H9 (cell line): Measurements from ENCODE around the gene MMP24OS. TPM values are rescaled to one million over a fixed set of nuclear protein-coding genes. Genes with fewer than 3 reads are reported as not detected.

ENCODE experiments used
- DNase-seq: peaks from one replicate; pipeline ENCODE4 v3.0.0-alpha.2; 2017
- H2AFZ ChIP-seq: one replicate; pipeline ENCODE4 v1.6.1; 2013; ENCODE audit warnings: mild to moderate bottlenecking, low read length, control low read depth, moderate library complexity
- H2AK5ac ChIP-seq: 2 replicates; pipeline ENCODE4 v1.6.1; 2013; ENCODE audit warnings: low read length, control low read depth, mixed read lengths; ENCODE audit not compliant: insufficient read length
- H2BK120ac ChIP-seq: one replicate; pipeline ENCODE4 v1.6.1; 2013; ENCODE audit warnings: low read depth, mild to moderate bottlenecking, low read length, control low read depth, inconsistent platforms; ENCODE audit not compliant: poor library complexity, severe bottlenecking
- H2BK12ac ChIP-seq: 2 replicates; pipeline ENCODE4 v1.6.1; 2013; ENCODE audit warnings: low read length, control low read depth, mixed read lengths, low read depth; ENCODE audit not compliant: insufficient read length
- H2BK15ac ChIP-seq: 2 replicates; pipeline ENCODE4 v1.6.1; 2013; ENCODE audit warnings: low read depth, low read length, control low read depth
- H2BK20ac ChIP-seq: one replicate; pipeline ENCODE4 v1.6.1; 2013; ENCODE audit warnings: low read depth, mild to moderate bottlenecking, low read length, control low read depth, inconsistent platforms; ENCODE audit not compliant: poor library complexity, severe bottlenecking
- H2BK5ac ChIP-seq: 2 replicates; pipeline ENCODE4 v1.6.1; 2013; ENCODE audit warnings: low read length, control low read depth, mixed read lengths; ENCODE audit not compliant: insufficient read length
- H3K14ac ChIP-seq: 2 replicates; pipeline ENCODE4 v1.6.1; 2013; ENCODE audit warnings: low read length, control low read depth; ENCODE audit not compliant: insufficient read depth
- H3K18ac ChIP-seq: 2 replicates; pipeline ENCODE4 v1.6.1; 2013; ENCODE audit warnings: low read depth, mild to moderate bottlenecking, mixed read lengths, low read length, control low read depth; ENCODE audit not compliant: insufficient read length
- H3K23ac ChIP-seq: 2 replicates; pipeline ENCODE4 v1.6.1; 2013; ENCODE audit warnings: low read length, control low read depth, mixed read lengths, low read depth; ENCODE audit not compliant: insufficient read length
- H3K23me2 ChIP-seq: 2 replicates; pipeline ENCODE4 v1.6.1; 2013; ENCODE audit warnings: low read depth, mild to moderate bottlenecking, mixed read lengths, low read length, control low read depth; ENCODE audit not compliant: insufficient read length, poor library complexity, severe bottlenecking
- H3K27ac ChIP-seq: 2 replicates; pipeline ENCODE4 v1.5.1; 2013; ENCODE audit warnings: low read length, control low read depth, mixed read lengths, low read depth; ENCODE audit not compliant: insufficient read length
- H3K27me3 ChIP-seq: 2 replicates; pipeline ENCODE4 v1.6.1; 2013; ENCODE audit warnings: low read length, control low read depth, inconsistent platforms; ENCODE audit not compliant: insufficient read depth
- H3K4ac ChIP-seq: 2 replicates; pipeline ENCODE4 v1.6.1; 2013; ENCODE audit warnings: low read depth, mild to moderate bottlenecking, control low read depth, inconsistent platforms, low read length, moderate library complexity
- H3K4me1 ChIP-seq: 2 replicates; pipeline ENCODE4 v1.6.1; 2013; ENCODE audit warnings: low read length, control low read depth, inconsistent platforms; ENCODE audit not compliant: insufficient read depth
- H3K4me2 ChIP-seq: 2 replicates; pipeline ENCODE4 v1.6.1; 2013; ENCODE audit warnings: low read length, control low read depth, mixed read lengths; ENCODE audit not compliant: insufficient read length, insufficient read depth
- H3K56ac ChIP-seq: 2 replicates; pipeline ENCODE4 v1.6.1; 2013; ENCODE audit warnings: low read depth, mild to moderate bottlenecking, mixed read lengths, low read length, control low read depth; ENCODE audit not compliant: insufficient read length
- H3K79me1 ChIP-seq: 2 replicates; pipeline ENCODE4 v1.6.1; 2013; ENCODE audit warnings: low read depth, mild to moderate bottlenecking, moderate library complexity, low read length, control low read depth, inconsistent platforms; ENCODE audit not compliant: insufficient read depth, poor library complexity, severe bottlenecking
- H3K79me2 ChIP-seq: 2 replicates; pipeline ENCODE4 v1.6.1; 2013; ENCODE audit warnings: low read length, control low read depth, inconsistent platforms; ENCODE audit not compliant: insufficient read depth
- H3K9ac ChIP-seq: 2 replicates; pipeline ENCODE4 v1.6.1; 2013; ENCODE audit warnings: low read length, control low read depth, mixed read lengths; ENCODE audit not compliant: insufficient read length; ENCODE audit errors: extremely low read depth
- H3K9me3 ChIP-seq: one replicate; pipeline ENCODE4 v1.6.1; 2013; ENCODE audit warnings: low read depth, low read length, inconsistent platforms; ENCODE audit not compliant: control insufficient read depth
- H3T11ph ChIP-seq: one replicate; pipeline ENCODE4 v1.6.1; 2013; ENCODE audit warnings: mild to moderate bottlenecking, low read length, control low read depth, inconsistent platforms
- H4K20me1 ChIP-seq: one replicate; pipeline ENCODE4 v1.6.1; 2013; ENCODE audit not compliant: control insufficient read depth, insufficient read length, insufficient read depth
- H4K5ac ChIP-seq: 2 replicates; pipeline ENCODE4 v1.6.1; 2013; ENCODE audit warnings: low read depth, mild to moderate bottlenecking, mixed read lengths, low read length, control low read depth; ENCODE audit not compliant: insufficient read length
- H4K8ac ChIP-seq: replicated peaks from 2 replicates; pipeline ENCODE4 v1.6.1; 2013; ENCODE audit warnings: low read length, control low read depth, mixed read lengths, low read depth; ENCODE audit not compliant: insufficient read length
- H4K91ac ChIP-seq: 2 replicates; pipeline ENCODE4 v1.6.1; 2013; ENCODE audit warnings: low read depth, mild to moderate bottlenecking, moderate library complexity, mixed read lengths, low read length, control low read depth; ENCODE audit not compliant: insufficient read length
- H3K27ac Mint-ChIP-seq, 3 experiments: 2 replicates in 2 of 3; 3 replicates in 1 of 3; pipeline ENCODE4 v1.8.0; 2020 to 2021; ENCODE audit warnings: mixed read lengths in 3 of 3, mild to moderate bottlenecking in 1 of 3, moderate library complexity in 1 of 3
- H3K27me3 Mint-ChIP-seq: 2 replicates; pipeline ENCODE4 v1.8.0; 2021; ENCODE audit warnings: low read depth, mild to moderate bottlenecking, moderate library complexity, mixed read lengths
- H3K36me3 Mint-ChIP-seq, 3 experiments: 2 replicates in 2 of 3; 3 replicates in 1 of 3; pipeline ENCODE4 v1.8.0; 2020 to 2021; ENCODE audit warnings: low read depth in 3 of 3, mixed read lengths in 3 of 3; ENCODE audit not compliant: insufficient read depth in 1 of 3
- H3K4me1 Mint-ChIP-seq, 2 experiments: 2 replicates each; pipeline ENCODE4 v1.8.0; 2020; ENCODE audit warnings: mixed read lengths in 2 of 2
- H3K4me3 Mint-ChIP-seq, 2 experiments: 2 replicates in 1 of 2; 3 replicates in 1 of 2; pipeline ENCODE4 v1.8.0; 2020 to 2021; ENCODE audit warnings: mild to moderate bottlenecking in 2 of 2, mixed read lengths in 2 of 2, moderate library complexity in 1 of 2
- H3K9me3 Mint-ChIP-seq, 2 experiments: 2 replicates in 1 of 2; 3 replicates in 1 of 2; pipeline ENCODE4 v1.8.0; 2020; ENCODE audit warnings: mild to moderate bottlenecking in 2 of 2, mixed read lengths in 2 of 2, moderate library complexity in 1 of 2
- WGBS: extraction: QIAGEN DNeasy Blood & Tissue Kit; methylation state at CpG from one replicate; pipeline ENCODE4 v1.1.7; 2013; ENCODE audit warnings: missing lambda C conversion rate, low lambda C conversion rate, mixed read lengths; ENCODE audit not compliant: insufficient read length; ENCODE audit errors: extremely low coverage; 5-methylcytosine and 5-hydroxymethylcytosine counted together
- total RNA-seq: library from RNA; stranded (reverse); gene quantifications from 2 replicates; pipeline ENCODE4 v1.2.1, GENCODE V29; 2021
- TF ChIP-seq, protein P1 (sequence below): fragments of 200-600 bp; sonication (generic); conservative IDR thresholded peaks from 3 replicates; pipeline ENCODE4 v1.8.0; 2021; ENCODE audit warnings: antibody characterized with exemption, mild to moderate bottlenecking

The MMP24OS gene
- total RNA-seq, 1 experiment from 2014 or later, result 43.8 TPM

DNA sequence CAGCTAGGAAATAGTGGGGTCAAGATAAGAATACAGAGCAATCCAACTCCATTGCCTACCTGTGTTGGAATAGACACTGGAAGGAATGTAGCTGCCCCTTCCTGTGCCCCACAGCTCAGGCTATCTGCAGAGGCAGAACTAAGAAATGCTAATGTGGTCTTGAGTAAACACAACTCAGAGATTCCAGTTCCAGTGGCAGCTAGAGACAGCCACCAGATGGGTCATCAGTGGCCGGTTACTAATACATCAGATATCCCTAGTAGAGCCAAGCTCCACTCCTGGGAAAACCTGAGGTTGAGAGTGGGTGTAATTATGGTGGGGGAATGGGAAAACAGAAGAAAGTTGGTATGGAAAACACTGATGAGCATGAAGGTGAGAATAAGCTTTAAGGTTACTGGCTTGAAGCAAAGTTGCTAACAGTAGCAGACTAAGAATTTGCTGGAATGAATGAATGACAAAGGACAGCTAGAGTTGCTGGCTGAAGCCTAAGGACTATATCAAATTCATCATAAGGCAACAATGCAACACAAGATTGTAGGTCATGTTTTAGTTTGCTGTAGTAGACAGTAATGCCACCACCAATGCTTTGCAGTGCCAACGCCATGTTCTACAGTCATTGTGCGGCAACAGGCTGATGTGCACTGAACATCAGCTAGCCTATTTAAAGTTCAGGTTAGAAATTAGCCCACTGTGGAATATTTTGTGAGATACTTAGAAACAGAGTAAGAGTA is 42.6 kb upstream of the MMP24OS start:
- no peaks in the 10 kb centered on the region for H3K27me3 ChIP-seq
- H3K56ac ChIP-seq, result no peak overlapping the region
- no peak overlapping the region for H3K14ac ChIP-seq
- peak overlapping the region; percentile 16 for H3K4me2 ChIP-seq
- H3K4me1 Mint-ChIP-seq, result peaks cover 13 to 17% of the 10 kb centered on the region in 2 experiments
- TF ChIP-seq, protein P1, sequence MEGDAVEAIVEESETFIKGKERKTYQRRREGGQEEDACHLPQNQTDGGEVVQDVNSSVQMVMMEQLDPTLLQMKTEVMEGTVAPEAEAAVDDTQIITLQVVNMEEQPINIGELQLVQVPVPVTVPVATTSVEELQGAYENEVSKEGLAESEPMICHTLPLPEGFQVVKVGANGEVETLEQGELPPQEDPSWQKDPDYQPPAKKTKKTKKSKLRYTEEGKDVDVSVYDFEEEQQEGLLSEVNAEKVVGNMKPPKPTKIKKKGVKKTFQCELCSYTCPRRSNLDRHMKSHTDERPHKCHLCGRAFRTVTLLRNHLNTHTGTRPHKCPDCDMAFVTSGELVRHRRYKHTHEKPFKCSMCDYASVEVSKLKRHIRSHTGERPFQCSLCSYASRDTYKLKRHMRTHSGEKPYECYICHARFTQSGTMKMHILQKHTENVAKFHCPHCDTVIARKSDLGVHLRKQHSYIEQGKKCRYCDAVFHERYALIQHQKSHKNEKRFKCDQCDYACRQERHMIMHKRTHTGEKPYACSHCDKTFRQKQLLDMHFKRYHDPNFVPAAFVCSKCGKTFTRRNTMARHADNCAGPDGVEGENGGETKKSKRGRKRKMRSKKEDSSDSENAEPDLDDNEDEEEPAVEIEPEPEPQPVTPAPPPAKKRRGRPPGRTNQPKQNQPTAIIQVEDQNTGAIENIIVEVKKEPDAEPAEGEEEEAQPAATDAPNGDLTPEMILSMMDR, result no peak
- no peak overlapping the region for H3K23ac ChIP-seq
- peak overlapping the region; percentile 56 to 65 (median 63); a peak in 6 of 7 replicates for H3K27ac Mint-ChIP-seq
- H3K9me3 Mint-ChIP-seq, result no peaks in the 10 kb centered on the region
- no peaks in the 10 kb centered on the region for H3K79me2 ChIP-seq
- H3K18ac ChIP-seq, result no peak overlapping the region
- H2BK12ac ChIP-seq, result no peak overlapping the region
- no CpG with 5 or more reads among the region's 3 CpGs for WGBS
- H2BK120ac ChIP-seq, result no peak overlapping the region
- H4K8ac ChIP-seq, result no peak overlapping the region
- no peaks in the 10 kb centered on the region for H3K23me2 ChIP-seq
- no peaks in the 10 kb centered on the region for H3K27me3 Mint-ChIP-seq
- H3K36me3 Mint-ChIP-seq, result no peaks in the 10 kb centered on the region
- H3K27ac ChIP-seq, result no peak overlapping the region
- H4K20me1 ChIP-seq, result no peaks in the 10 kb centered on the region
- H3K9me3 ChIP-seq, result no peaks in the 10 kb centered on the region
- H2BK20ac ChIP-seq, result no peak overlapping the region
- no peak overlapping the region for H2BK5ac ChIP-seq
- no peak overlapping the region for H3K4ac ChIP-seq
- H3T11ph ChIP-seq, result no peak overlapping the region
- no peak overlapping the region for H3K4me3 Mint-ChIP-seq
- no peak overlapping the region for H3K9ac ChIP-seq
- no peak overlapping the region for H4K91ac ChIP-seq
- H3K79me1 ChIP-seq, result no peaks in the 10 kb centered on the region
- no peak overlapping the region for H2BK15ac ChIP-seq
- no peak overlapping the region for H2AK5ac ChIP-seq
- H2AFZ ChIP-seq, result no peak overlapping the region
- no peak overlapping the region for H4K5ac ChIP-seq
- peaks cover 7% of the 10 kb centered on the region; the same call in 1 of the 2 replicates for H3K4me1 ChIP-seq
- no peak for DNase-seq
